Spleen (tissue), 7 donors: ENCODE data around the gene BRSK2.

ENCODE experiments used
- POLR2A ChIP-seq, 3 donors: fragments of 450-650 bp; IDR thresholded peaks; one replicate each; pipeline ENCODE4 v1.5.1; 2017; ENCODE audit warnings: antibody characterized with exemption in 3 of 3, mild to moderate bottlenecking in 1 of 3
- TF ChIP-seq, protein P1 (sequence below), 11 experiments: fragments of 200-600 bp in 7 of 11; fragments of 450-650 bp in 4 of 11; sonication (generic) in 4 of 11; IDR thresholded peaks in 8 of 11; conservative IDR thresholded peaks in 3 of 11; 1 replicate in 7 of 11; 2 replicates in 4 of 11; pipeline versions ENCODE4 v1.4.0 to v1.8.0; 2016 to 2021; ENCODE audit warnings: antibody characterized with exemption in 11 of 11, inconsistent platforms in 4 of 11, mild to moderate bottlenecking in 1 of 11
- donor health status: DM: no; HTN: no; CAD: no; lungs with moderate emphysema.
- donor health status: DM: no; HTN: no; CAD: no.
- donor health status: DM: no; HTN: no; CAD: no.

- TF ChIP-seq, protein P1, sequence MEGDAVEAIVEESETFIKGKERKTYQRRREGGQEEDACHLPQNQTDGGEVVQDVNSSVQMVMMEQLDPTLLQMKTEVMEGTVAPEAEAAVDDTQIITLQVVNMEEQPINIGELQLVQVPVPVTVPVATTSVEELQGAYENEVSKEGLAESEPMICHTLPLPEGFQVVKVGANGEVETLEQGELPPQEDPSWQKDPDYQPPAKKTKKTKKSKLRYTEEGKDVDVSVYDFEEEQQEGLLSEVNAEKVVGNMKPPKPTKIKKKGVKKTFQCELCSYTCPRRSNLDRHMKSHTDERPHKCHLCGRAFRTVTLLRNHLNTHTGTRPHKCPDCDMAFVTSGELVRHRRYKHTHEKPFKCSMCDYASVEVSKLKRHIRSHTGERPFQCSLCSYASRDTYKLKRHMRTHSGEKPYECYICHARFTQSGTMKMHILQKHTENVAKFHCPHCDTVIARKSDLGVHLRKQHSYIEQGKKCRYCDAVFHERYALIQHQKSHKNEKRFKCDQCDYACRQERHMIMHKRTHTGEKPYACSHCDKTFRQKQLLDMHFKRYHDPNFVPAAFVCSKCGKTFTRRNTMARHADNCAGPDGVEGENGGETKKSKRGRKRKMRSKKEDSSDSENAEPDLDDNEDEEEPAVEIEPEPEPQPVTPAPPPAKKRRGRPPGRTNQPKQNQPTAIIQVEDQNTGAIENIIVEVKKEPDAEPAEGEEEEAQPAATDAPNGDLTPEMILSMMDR (IDR thresholded peaks at IDR 0.05 in 8 of 11, conservative IDR thresholded peaks at IDR 0.05 in 3 of 11) = no peak
- no peak for TF ChIP-seq POLR2A (IDR thresholded peaks at IDR 0.05)
These were observed 61.4 kb downstream of the BRSK2 start for GRCh38 chr11:1450949-1451710.
